Stimulated activated CD4-positive, alpha-beta T cell treated with anti-CD3 and anti-CD28 coated beads, Interleukin-15, amount 100 ng/mL, for 24 hours (primary cell): ENCODE data around the gene MYBPH.

Experiments used
- DNase-seq: peaks from one replicate; pipeline ENCODE4 v3.0.0-alpha.2; 2020

Gene MYBPH, protein sequence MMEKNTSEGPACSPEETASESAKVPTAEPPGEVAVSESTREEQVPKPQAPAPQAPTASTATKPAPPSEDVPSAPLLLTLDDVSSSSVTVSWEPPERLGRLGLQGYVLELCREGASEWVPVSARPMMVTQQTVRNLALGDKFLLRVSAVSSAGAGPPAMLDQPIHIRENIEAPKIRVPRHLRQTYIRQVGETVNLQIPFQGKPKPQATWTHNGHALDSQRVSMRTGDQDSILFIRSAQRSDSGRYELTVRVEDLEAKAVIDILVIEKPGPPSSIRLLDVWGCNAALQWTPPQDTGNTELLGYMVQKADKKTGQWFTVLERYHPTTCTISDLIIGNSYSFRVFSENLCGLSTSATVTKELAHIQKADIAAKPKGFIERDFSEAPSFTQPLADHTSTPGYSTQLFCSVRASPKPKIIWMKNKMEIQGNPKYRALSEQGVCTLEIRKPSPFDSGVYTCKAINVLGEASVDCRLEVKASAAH

DNA sequence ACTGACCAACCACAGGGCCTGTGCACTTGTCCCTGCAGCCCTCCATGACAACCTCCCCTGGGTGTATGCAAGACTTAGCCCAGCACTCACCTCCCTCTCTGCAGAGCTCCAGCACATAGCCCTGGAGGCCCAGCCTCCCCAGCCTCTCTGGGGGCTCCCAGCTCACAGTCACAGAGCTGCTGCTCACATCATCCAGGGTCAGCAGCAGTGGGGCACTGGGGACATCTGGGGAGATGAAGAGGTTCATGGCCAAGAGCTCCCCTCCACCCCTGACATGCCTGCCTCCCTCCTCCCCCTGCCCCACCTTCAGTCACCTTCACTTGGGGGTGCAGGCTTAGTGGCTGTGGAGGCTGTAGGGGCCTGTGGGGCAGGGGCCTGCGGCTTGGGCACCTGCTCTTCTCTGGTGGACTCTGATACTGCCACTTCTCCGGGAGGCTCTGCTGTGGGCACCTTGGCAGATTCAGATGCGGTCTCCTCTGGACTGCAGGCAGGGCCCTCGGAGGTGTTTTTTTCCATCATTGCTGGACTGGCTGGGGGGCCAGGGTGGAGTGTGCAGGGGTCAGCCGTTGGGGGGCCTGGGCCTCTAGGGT is at the start of gene MYBPH:
MYBPH (minus strand) TSS at position 590 of the 590 bp plus-strand sequence; CDS start at position 519, 71 bp downstream.
- no peak for DNase-seq

DNA sequence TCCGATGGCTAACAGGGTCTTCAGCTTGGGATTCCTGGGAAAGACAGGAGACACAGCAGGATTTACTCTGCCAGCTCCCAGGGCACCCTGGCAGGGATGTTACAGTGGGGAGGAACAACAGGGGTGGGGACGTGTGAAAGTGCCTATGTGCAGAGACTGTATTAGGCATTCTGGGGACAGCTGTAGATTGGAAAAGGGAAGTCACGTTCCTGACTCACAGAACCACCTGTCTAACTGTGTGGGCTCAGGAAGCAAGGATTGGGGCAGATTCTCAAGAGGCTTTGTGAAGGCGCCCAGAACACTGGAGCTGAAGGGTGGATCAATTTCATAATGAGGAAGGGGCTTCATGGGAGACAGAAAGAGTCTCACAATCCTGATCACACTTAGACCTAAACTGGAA is 49.4 kb upstream of the MYBPH start:
- no peak for DNase-seq

DNA sequence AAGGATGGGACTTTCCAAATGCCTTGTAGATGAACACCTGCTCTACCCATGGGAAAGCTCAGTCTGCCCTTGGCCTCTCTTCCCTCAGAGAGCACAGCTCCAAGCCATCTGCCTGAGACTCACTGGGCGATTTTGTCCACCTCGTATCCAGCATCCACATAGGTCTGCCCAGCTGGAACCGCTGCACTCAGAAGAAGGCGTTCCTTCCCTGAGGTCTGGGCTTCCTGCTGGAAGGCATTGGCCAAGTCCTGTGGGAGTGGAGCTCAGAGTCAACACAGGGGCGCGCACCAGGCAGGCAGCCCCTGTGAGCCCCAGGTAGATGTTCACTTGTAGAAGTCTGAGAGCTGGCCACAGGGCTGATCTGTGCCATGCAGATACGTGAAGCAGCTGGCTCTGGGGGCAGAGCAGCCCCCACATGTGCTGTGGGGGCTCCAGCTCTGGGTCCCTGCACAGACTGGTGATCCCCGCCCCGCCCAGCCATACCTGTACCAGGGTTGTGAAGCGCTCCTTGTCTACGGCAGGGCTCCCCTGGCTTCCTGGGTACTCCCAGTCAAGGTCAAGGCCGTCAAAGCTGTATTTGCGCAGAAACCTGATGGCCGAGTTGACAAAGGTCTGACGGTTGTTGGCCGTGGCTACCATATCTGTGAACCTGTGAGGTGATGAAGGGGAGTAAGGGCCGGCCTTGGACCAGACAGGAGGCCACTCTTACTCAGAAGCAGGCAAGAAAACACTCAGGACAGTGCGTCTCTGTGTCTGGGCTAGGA is 47.6 kb upstream of the MYBPH start:
- no peak for DNase-seq

DNA sequence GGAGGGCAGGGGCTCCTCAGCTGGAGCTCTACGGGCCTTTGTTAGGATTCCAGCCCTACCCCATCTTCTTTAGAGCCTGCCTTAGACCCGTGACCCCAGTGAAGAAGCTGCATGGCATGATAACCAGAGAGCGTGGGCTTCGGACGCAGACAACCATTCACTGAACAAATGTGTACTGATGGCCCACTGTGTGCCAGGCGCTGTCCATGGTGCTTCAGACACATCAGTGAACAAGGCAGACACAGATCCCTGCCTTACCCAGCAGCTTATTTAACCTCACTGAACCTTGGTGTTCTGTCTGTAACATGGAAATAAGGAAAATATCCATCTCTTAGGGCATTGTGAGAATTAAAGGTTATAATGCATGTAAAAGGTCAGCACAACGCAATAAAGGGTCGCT is 44.3 kb upstream of the MYBPH start:
- no peak for DNase-seq

DNA sequence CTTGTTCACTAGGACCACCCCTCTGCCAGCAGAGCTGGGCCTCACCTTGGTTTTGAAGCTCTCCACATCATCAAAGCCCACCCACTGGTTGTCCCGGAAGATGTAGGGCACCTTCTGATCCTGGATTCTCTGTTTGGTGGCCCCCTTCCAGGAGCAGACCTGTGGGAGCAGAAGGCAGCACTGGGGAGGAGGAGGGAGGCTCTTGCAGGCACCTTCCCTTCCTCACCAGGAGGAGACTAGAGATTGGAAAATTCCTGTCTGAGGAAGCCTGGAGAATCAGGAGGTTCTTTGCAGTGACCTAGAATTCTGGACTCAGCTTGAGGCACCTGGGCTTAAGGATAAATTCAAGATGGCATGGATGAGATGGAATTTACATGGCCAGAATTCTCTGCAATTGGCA is 43.5 kb upstream of the MYBPH start:
- no peak for DNase-seq

DNA sequence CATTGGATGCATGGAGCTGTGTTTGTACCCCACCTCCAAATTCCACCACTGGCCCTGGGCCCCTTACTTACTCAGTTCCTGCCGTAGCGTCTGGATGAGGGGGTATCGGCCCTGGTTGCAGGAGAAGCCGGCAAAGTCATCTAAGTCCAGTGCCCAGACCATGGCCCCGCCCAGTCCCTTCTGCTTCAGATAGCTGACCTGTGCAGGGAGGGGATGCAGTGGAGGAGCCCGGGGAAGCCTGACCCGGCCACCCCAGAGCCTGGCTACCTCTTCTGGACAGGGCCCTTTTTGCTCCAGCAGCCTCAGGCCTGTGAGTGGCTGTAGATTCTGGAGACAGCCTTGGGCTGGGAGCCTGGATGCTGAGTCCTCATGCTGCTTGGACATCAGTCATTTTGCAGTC is 42.0 kb upstream of the MYBPH start:
- DNase-seq = no peak

DNA sequence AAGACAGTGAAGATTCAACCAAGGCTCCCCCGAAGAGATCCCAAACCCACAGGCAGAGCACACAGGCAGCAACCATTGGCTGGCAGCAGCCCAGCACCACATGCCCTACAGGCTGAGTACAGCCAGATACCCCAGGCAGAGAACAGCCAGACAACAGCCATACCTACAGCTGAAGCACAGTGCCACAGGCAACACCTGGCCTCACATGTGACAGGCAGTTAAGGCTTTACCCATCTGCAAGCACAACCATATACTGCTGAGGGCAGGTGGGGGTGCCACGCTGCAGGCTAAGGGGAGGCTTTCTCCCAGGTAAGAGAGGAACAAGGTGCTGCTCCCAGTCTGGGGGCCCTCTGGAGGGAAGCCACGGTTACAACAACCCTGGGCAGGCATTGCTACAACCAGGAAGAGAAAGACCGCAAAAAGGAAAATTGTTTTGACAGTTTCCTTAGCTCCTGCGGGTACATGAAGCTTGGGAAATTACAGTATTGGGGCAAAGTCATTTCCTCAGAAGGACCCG is 41.6 kb upstream of the MYBPH start:
- no peak for DNase-seq

DNA sequence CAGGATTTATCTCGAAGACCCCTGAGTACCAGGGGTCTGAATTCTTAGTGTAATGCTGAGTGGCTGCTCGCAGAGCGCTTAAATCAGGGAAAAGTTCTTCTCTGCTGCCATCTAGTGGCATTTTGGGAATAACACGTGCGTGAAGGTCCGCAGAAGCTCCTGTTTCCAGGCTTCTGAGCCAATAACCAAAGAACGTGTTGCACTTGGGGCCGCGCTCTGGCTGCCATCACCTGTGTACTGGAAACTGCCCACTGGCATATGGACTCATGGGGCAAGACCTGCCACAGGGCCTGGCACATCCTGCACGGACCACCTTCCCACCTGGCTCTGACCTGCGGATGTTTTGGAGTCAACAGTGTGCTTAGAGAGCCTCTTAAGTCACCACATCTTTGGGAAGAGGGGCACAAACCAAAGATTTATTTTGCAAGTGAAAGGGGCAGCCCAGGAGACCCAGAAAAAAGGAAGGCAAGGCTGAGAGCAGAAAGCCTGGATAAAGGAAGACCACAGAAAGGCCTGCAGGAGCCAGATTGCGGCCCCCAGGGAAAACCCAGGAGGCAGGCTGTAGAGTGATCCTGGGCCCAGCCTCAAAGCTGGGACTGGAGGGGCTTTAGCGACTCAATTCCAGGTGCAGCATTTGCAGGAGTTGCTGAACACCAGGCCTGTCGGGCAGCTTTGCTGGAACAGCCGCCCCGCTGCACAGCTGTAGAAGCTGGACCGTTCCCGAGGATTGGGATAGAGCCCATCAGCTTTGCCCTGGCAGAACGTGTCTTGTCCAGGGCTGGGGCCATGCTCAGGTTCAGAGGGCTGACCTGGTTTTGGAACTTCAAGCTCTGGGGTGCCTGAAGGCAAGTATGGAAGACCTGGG is 40.9 kb upstream of the MYBPH start:
- peak; percentile 61 for DNase-seq

DNA sequence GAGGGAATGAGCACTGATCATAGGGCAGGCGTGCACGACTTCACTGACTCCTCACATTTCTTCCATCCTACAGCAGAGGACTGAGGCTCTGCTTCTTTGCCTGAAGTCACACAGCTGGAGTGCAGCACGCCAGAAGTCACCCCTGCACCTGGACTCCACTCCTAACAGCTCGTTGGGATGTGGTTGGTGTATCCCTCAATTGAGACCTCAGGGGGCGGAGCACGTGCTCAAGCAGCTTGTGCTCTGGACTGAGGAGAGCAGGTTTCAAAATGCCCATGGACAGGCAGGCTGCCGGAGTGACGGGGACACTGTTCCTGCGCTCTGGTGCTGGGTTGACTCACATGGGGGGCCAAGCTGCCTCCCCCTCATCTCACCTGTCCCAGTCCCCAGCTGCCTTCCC is 39.9 kb upstream of the MYBPH start:
- no peak for DNase-seq

DNA sequence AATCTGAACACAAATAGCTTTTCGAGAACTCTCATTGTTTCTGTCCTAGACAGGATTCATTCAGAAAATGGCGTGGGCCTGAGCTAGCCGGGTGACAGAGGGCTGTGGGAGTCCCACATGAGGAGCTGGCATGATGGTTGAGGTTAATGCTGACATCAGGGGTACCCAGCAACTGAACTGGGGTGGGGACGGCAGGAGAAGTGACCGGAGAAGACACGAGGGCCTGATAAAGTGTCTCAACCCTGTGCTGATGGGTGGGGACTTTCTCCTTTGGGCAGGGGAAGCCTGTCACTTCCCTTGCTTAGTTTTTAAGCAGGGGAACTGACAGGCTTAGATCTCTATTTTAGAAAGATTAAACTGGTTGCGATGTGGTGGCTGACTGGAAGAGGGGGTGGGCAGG is 39.2 kb upstream of the MYBPH start:
- no peak for DNase-seq

DNA sequence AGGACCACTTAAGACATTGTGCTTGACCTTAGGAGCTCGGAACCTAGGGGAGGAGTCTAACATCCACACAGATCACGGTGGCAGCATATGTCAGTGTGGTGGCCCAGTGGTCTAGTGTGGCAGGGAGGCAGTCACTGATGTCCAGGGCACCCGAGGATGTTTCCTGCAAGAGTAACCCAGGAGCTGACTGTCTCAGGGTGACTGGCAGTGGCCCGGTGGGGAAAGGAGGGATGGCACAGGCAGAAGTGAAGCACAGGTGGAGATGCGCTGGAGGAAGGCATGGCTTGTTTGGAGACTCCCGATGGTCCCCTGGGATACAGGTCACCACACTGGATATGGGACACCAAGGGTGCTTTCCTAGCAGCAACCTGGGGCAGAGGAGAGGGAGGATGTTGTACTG is 37.5 kb upstream of the MYBPH start:
- no peak for DNase-seq

DNA sequence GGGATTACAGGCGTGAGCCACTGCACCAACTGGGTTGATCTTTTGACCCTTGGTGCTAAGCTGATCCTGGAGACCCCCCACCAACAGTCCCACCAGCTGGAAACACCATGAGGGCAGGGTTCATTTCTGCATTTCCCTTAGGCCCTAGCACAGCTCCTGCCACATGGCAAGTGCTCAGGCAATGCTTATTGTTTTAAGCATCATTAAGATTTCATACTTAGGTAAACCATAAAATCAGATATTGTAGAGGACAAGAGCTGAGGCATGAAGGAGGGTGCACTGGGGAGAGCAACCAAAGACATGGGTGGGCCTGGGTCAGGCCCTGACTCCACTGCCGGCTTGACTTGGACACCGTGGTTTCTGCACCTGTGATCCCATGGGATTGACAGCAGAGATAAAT is 36.2 kb upstream of the MYBPH start:
- DNase-seq = no peak

DNA sequence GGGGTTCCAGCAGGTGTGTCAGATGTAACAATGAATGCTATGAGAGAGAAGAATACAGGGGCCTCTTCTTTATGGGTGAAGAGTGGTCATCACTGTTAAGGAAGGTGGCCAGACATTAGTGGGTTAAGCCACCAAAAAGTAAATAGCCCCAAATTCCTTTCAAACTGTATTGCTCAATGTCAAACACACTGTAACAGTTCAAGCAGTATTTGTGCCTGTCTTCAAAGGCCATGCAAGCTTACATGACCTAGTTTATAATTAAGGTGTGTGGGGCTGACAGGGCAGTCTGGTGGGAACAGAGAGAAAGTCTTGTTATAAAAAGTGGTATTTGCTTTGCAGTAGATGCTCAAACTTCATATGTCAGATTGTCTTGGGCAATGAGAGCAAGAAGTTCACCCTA is 35.4 kb upstream of the MYBPH start:
- DNase-seq = no peak

DNA sequence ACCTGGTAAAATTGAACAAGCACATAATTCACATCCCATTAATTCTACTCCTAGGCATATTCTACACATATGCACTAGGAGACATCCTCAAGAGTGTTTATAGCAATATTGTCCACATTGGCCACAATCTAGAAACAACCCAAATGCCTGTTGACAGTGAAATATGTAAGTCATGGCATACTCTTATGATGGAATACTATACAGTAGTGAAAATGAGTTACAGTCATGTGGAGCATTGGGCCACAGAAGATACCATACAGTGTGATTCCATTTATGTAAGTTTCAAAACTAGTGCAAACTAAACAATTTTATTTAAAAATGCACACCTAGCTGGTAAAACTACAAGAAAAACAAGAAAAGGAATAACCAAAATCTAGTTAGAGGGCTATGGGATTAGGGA is 34.7 kb upstream of the MYBPH start:
- DNase-seq = no peak

DNA sequence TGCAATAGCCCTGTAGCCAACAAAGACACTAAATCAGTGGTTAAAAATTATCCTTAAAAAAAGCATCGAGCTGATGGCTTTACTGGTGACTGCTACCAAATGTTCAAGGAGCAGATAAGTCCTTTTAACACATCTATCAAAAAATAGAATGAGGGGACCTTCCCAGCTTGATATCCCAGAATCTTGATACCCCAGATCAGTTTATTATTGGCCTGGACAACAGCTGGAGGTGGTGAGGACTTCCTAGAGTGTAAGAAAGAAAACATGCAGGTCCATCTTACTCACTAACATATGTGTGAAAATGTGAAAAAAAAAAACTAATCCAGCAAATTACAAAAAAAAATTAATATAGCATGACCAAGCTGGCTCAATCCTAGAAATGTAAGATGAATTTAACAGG is 32.6 kb upstream of the MYBPH start:
- no peak for DNase-seq

DNA sequence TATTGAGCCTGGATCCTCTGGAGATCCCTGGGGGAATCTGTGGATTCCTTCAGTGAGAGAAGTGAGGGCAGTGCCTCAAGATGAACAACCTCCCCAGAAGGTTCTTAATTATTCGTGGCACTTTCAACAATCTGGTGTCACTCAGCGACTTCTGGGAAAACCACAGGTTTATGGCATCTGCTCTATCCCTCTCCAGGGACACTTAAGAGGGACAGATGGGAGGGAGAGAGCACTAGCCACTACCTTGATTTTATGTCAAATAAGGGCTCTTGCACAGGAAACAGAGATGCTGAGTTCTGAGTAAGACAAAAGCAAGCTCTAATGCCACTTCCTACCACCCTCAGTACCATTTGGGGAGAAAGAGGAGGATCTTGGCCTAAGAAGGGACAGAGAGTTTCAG is 32.1 kb upstream of the MYBPH start:
- no peak for DNase-seq

DNA sequence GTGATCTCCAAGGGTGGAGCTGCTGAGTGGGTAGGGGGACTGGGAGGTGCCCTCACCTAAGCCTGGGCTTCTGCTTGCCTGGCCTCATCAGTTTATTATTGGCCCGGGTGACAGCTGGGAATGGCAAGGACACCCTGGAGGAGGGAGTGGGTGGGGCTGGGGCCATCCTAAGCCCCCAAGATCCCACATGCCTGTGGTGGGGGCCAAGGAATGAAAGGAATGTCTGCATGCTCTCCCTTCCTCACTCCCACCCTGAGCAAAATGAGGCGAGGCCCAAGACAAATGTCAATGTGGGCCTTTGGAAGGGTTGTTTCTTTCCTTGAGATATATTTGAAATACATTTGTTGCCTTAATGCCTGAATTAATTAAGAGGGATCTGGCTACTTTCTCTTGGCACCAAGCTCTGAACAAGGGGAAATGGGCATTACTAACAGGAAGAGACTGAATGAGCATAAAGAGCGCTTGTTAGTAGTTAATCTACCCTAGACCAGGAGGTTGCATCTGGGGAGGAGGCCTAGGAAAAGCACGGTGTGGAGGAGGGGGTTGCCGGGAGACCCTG is 30.6 kb upstream of the MYBPH start:
- no peak for DNase-seq

DNA sequence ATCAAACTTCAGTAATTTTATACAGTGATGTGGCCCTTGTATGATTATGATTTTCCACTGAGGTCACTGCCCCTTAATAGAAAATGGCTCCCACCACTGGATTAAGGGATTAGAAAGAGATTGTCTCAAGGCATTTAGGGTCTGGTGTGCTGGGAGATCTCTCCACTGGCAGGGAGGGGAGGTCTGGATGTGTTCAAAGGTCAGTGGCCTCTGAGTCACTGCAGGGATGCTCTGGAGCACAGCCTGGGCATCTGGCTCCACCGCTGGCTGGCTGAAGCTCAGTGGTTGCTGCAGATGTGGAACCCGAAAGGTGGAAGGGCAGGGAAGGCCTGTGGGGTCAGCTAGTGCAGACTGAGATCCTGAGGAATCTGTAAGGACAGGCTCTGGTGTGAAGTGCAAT is 29.1 kb upstream of the MYBPH start:
- no peak for DNase-seq

DNA sequence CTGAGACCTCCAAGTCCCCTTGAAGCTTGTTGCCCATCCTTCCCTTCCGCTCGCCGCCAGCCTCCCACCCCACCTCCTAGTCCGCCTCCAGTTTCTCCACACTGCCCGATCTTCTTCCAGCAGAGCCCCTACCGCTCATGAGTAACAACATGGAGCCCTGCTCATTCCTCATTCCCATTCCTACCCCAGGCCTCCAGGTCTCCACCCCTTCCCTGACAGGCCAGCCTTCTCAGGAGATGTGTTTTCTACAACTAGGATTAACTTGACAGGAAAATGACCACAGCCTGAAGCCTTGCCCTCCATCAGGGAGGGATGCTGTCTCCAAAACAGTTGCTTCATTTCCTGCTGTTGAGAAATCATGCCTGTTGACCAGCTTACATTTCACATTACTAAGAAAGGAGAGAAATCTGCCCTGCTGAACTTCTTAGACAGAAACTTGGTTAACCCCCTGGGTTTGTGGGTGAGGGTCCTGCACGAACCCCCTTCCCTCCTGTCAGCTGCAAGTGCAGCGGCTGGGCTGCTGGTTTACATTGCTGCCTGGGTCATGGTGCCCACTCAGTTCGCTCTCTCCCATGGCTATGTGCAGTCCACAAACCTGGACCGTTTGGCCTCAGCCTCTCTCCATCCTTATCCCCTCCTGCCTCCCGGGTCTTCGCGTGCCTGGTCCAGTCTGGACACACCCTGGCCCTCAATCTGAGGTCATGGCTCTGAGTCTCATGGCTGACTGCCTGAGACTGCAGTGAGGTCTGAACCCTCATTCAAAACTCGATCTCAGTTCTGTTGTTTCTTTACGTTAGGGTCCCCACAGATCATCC is 27.0 kb upstream of the MYBPH start:
- DNase-seq = no peak

DNA sequence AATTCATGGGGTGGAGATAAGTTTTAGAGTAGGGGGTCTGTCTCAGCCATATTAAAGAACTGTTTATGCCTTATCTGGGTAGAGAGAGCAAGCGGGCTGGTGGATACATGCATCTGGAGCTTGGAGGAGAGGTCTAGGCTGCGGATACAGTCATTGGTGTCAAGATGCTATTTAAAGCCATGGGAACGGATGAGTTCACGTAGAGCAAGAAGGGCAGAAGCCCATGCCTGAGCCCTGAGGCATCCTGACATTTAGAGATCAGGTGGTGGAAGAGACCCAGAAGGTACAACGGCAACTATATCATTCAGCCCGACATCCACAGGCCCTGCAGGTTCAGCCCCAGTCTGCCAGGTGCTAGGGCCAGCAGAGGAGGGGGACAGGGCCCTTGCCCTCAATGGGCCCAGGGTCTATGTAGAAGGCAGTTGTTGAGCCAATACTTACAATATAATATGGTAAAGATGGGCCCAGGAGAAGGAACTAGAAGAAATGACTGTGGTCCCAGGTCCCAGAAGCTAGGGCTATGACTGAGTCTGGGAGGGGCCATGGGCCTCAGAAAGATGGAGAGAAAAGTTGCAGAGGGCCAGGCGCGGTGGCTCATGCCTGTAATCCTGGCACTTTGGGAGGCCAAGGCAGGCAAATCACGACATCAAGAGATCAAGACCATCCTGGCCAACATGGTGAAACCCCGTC is 26.0 kb upstream of the MYBPH start:
- no peak for DNase-seq

DNA sequence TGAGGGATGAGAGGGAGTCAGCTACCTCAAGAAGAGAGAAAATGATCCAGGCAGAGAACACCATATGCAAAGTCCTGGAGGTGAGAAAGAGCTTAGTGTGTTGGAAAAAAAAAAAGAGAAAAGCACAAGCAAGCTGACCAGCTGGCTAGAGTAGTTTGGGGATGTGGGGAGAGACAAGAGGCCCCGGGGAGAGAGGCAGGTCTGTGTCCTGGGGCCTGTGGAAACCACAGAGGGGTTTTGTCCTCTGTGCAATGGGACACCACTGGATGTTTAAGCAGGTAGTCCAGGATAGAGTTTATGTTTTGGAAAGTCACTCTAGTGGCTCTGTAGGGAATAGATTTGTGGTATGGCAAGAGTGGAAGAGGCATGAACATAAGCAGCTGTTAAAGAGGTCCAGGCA is 25.3 kb upstream of the MYBPH start:
- DNase-seq = no peak
